ENCODE data around the gene PDZD2.
A peak's percentile ranks its signal among the peaks of the same experiment; 100 is the strongest.

PDZD2 gene

DNA sequence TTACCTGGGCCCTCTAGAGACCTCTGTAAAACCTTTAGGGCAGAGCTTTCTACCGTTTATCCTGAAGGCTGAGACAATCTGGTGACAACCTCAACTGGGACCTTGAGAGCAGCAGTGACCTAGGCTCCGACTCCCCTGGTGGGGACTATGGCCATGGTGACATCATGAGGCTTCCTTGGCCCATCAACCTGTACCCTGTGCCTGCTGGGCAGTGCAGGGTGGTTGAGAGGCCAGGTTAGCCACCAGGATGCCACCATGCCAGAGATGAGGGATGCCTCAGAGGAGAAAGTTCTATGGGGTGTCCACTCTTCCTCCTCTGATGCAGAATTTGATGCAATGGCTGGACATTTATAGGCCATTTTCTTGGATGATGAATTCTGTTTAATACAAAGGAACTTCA lies 194.8 kb downstream of the PDZD2 start:
- no peak for DNase-seq

DNA sequence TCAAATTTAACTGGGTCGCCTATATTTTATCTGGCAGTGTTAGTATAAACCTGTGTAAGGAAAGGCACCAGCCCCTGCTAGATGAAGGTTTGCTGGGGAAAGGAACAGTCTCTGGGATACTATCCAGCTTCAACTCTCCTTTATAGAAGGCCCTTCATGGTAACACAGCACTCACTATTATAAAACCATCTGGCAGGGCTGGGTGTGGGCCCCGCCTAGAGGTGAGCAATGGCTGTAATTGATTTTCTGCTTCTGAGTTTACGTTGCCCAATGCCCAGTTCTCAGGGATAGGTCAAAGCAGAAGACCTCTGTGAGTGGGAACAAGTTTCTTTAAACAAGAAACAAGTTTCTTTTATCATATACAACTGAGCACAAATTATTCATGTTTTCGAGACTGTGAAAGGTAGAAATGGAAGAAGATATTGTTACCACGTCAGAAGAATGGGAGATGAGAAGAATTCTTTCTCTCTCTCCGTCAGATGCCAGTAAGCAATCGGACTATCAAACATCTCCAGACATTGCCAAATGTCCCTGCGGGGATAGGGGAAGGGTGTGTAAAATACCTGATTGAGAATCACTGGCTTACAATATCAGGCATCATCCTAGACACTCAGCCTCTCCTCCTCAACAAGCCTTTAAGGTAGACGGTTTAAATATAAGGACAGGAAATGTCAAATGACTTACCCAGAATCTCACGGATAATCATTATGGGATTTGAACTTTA lies 205.9 kb downstream of the PDZD2 start:
- DNase-seq, result no peak

DNA sequence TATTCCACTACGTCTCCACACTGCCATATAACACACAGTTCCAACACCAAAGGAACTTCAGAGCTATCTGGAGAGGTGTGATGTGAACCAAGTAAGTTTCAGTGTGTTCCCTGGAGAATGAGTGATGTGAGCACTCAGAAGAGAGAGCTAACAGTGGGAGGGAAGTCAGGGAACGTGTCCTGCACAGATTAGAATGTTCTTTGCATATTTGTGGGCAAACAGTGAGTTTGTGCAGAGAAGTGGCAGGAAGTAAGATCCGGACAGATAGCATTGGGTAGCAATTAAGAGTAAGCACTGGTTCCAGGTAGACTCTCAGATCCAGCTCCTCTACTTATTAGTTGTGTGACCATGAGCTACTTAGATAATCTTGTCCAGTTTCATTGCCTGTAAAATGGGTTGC lies 206.4 kb downstream of the PDZD2 start:
- peak; percentile 28 for DNase-seq

DNA sequence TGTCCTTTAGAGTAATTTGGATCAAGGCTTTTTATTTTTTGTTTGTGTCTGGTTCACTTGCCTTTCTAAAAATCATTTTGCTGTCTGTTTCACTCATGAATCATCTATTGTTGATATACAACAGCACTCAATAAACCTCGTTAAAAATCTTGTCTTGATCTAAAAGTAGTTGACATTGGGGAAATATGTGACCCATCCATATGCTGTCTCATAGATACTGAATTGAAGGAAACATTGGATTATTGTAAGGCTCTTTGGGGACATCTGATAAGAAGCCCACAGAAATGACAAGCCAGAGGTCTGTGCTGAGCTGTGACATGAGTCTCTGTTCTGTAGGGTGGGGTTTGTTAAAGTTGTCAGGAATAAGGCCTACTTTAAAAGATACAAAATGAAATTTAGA lies 208.0 kb downstream of the PDZD2 start:
- no peak for DNase-seq

DNA sequence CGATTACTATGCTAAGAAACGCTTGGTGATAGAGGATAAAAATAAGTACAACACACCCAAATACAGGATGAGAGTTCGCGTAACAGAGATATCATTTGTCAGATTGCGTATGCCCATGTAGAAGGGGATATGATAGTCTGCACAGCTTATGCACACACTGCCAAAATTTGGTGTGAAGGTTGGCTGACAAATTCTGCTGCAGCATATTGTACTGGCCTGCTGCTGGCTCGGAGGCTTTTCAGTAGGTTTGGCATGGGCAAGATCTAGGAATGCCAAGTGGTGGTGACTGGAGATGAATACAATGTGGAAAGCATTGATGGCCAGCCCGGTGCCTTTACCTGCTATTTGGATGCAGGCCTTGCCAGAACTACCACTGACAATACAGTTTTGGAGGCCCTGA lies 208.4 kb downstream of the PDZD2 start:
- DNase-seq, result no peak

DNA sequence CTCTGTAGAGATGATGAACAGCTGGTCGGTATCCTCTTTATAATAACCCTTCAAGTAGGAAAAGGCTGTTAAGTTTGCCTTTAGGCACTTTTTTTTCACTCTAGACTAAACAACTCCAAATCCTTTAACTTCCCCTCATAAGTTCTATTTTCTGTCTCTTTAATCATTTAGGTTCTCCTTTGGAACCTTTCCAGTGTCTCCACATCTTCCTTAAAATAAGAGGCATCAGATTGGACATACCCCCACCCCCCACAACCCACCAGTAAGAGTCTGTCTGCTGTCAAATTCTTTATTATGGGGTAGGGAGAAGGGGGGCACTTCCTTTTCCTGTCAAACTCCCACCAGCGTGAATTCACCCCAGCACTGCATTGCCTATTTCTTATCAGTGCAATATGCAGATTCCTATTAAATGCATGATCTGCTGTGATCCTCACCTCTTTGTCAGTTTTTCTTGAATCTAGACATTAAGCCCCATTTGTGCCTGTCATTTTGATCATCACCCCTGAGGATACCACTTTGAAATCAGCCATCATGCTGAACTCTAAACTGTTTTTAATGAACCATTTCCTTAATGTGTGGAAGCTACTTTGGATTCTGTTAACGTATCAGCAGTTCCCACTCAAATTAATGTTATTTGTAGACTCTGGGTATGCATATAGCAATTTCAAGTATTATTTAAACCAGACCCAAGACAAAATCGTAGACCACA lies 212.2 kb downstream of the PDZD2 start:
- DNase-seq, result no peak

DNA sequence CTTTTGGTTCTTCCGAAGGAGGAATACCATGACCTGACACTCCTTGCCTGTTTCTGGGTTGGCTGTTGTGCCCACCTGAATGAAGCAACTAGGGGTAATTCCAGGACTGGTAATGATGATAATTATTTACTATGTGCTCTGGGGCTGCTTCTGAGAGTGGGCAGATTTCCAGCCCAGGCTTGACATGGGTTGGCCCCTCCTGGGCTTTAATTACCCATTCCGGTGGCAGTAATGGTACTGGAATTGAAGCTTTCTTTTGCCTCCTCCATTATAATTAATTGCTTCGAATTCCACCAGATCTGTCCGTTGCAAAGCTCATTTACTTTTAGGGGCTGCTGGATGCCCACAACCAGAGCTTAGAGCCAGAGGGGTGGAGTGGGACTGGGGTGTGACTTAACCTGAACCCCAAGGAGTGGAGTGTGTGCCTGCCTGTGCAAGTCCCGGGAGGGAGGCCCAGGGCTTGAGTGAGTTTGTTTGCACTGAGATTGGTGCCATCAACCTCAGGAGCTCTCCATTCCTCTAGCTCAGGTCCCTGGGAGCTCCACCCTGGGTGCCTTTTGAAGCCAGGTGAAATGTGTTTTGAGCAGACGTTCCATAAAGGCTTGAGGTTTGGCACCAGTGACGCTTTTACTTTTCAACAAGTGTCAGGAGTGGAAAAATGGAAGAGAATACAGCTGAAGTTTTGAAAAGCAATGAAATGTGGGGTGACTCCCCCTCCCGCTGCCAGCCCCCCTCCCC lies 214.6 kb downstream of the PDZD2 start:
- DNase-seq, result no peak

DNA sequence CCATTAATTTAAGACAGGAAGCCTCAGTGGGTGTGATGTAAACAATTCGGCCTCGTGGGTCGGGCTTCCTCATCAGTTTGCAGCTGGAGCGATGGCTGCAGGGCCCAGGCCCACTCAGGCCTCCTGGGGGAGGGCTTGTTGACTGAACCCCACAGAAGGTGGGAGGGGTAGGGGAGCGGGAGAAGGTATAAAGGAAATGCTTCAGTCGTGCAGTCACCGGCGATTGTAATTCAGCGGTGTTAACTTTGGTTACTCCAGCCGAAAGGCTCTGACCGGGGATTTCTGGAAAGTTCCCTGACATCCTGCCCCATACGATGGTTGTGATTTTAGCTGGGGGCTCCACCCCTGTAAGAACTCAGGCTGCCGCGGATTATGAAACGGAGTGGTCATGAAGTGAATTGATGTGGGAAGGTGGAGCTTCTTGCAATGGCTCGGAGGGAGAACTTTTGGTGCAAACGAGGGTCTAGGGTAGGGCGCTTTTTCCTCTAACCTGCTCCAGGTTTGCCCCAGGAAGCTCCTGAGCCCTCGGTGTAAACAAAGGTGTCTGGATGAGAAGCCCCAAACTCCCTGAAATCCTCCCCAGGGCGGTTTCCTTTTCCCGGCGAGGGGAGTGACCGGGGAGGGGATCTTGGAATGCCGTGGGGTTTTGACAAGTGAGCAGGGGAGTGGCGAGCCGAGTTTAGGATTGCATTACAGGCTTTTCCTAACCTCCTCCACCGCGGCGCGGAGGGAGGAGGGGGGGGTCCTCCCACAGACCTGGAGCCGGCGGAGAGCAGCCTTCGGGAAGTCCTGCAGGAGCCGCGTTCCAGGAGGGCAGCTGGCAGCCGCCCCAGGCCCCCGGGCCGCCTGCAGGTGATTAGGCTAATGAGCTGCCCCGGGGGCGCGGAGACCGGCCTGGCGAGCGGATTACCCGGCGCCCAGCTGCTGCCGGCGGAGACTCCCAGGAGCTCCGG lies 215.5 kb downstream of the PDZD2 start:
- DNase-seq, result peak; percentile 43

DNA sequence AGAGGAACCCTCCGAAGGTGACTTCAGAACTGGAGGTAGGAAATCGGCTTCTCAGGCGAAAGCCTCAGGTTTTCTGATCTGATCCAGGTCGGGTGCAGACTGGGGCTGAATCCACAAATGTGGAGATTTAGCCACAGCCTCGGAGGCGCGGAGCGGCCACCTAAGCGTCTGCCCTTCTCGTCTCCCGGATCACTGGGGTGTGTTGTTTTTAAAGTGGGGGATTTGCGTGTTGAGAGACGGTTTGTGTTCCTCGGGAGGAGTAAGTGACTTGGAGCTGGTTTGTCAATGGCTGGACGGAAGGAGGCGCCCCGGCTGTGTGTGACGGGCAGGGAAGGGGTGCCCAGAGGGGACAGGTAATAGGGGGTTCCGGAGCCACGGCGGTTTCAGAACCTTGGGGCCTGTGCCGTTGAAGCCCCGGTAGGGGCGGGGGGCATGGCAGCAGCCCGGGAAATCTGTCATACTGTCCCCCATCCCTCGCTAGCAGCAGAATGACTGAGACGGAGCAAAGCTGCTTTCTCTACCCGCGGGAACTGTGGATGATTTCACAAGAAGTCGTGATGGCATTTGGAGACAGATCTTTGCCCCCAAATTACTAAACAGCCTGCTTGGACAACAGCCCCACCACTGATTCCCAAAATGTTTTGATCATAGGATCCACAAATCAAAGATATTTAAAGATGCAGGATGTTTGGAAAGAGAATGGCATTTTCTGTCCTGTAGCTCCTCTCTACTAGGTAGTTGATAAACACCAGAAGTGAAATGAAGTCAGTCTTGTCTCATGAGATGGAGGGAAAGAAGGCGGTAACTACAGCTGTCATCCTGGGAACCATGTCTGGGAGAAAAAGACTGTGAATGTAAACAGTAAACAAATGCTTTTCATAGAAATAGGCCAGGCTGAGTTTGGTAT lies 216.5 kb downstream of the PDZD2 start:
- DNase-seq, result peak; percentile 11

DNA sequence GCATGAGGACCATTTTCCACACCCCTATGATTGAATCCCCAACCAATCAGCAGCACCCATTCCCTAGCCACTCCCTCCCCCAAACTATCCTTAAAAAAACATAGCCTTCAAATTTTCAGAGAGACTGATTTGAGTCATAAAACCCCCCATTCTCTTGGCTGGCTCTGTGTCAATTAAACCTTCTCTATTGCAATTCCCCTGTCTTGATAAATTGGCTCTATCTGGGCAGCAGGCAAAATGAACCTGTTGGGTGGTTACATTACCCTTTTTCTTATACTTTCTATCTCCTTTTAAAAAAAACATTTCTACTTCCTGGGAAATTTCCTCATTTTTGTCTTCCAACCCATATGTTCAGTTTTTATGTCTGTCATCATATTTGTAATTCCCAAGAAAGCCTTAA lies 220.2 kb downstream of the PDZD2 start:
- no peak for DNase-seq

DNA sequence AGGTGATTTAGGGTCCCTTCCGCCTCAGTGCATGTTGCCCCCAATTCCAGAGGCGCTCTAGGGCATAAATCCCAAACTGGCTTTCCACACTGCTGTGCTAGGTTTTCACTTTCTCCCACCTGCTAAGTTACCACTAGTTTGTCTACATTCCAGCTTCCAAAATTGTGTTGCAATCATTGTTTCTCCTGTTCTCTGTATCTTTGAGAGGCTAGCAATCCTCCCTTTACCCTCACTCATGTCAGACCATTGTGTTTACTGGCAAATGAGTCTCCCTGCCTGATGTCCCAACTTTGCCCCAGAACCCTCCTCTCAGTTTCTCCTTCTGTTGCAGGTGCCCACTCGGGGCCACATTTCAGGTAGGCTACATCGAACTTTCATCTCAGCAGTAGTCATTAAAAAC lies 221.3 kb downstream of the PDZD2 start:
- no peak for DNase-seq

DNA sequence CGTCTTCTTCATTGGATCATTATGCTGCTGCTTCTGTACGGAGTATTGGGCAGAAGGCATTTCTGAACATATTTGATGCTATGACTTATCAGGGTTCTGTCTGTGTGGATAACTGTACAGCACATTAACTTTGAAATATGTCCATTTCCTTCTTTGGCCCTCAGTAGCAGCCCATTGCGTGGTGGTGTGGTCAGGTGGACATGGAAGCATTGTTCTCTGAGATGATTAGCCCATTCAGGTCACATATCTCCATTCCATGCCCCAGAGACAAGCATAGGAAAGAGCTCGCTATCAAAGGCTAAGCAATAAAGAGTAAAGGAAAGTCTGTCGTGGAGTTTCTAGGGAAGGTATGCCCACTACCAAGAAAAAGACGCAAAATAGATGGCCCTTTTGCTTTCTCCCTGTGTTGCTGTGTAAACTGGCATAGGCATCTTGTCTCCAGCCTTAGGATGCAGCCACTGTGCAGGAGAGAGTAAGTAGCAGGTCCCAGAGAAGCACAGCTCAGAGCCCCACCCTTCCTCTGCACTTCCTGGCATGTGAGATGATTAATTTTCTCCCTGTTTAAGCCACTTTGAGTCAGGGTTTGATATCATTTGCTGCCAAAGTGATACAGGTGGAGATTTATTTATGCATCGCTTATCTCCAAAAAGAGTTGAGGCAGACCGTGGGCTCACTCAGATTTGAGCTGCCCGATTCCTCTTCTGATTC lies 221.9 kb downstream of the PDZD2 start:
- DNase-seq, result no peak

DNA sequence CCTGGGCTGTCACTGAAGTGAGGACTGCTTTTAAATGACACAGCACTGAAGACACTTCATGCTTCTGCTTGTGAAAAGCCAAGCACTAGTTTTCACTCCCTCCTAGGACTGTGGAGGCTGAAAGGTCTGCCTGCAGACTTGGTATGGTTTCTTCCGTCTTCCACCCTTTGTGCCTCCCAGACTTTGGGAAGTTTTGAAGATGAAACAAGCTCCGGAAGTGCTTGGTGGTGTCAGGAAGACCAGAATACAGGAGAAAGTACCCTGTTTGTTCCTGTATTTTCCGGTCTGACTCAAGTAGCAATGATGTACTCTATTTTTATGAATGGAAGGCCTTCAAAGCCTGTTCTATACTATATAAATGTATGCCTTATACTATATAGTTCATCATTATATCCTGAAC lies 222.7 kb downstream of the PDZD2 start:
- DNase-seq, result no peak

DNA sequence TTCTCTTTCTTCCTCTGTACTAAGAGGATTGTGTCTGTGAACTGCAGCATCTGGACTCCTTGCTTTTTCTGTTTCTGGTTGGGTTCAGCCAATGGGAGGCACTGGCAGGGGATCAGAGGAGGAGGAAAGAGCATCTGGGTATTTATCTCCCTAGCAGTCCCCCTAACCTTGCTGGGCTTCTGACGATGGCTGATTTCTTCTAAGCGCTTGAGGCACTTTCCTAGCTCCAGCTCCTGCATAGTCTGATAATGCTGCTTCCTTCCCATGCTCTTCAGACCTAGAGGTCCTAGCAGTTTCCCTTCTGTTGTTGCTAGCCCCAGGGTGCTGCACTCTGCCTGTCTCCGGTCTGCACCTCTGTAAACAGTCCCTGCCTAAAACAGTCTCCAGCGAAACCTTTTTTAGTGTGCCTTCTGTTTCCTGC lies 225.1 kb downstream of the PDZD2 start:
- no peak for DNase-seq

DNA sequence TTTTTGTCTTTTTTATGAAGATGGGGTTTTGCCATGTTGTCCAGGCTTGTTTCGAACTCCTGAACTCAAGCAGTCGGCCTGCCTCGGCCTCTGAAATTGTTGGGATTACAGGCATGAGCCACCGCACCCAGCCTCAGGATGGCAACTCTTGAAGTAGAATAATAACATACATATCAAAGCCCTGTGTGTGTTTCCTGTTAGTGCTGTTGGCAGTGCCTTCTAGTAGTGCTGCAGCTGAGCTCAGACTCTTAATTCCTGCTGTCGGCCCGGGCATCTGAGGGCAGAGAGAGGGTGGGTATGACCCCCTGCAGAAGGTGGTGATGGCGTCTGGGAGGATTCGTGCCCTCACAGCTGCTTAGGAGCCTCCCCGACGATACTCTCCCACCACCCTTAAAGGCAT lies 227.2 kb downstream of the PDZD2 start:
- no peak for DNase-seq

DNA sequence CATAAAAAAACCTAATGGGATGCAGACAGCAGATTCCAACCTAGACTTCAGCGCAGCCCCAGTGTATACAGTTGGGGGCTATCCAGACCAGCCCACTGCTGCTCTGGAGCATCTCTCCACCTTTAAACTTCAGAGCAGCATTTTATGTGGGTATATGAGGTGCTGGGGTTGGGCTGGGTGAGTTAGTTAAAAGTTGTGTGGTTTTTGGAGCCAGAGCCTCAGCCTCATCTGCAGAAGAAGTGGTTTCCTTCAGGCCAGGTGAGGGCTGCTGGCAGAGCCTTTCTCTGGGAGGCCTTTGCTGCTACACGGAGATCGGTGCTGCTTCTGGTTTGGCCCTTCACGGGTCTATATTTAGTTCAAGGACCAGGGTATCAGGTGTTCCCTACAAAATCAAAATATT lies 228.3 kb downstream of the PDZD2 start:
- DNase-seq, result no peak

DNA sequence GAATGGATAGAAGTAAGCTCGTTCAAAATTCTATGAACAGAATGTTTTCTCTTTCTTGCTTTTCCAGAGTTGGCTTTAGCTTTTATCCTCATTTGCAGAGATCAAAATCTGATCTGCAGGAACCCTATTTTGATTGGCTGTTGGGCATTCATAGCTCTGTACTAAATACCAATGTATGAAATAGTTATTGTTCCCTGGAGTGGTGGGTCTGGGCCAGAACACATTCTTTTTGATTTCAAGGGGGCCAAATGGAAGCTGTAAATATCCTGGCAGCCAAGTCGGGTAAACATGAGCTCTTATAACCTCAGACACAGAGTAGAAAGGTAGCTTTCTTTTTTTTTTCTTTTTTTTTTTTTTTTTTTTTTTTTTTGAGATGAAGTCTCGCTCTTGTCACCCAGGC lies 241.5 kb downstream of the PDZD2 start:
- no peak for DNase-seq

DNA sequence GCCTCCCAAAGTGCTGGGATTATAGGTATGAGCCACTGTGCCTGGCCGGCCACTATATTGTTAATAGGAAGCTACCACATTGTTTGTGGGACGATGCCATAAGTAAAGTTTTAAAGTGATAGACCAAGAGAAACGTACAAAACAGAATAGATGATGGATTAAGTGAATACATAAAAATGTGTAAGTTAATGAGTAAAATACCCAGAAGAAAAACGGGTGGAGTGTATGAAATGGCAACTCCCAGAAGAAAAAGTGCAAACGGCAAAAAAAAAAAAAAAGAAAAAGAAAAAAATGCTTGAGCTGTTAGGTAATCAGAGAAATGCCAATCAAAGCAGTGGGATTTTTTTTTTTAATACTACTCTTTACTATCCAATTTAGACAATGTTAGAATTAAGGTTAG lies 246.0 kb downstream of the PDZD2 start:
- no peak for DNase-seq

DNA sequence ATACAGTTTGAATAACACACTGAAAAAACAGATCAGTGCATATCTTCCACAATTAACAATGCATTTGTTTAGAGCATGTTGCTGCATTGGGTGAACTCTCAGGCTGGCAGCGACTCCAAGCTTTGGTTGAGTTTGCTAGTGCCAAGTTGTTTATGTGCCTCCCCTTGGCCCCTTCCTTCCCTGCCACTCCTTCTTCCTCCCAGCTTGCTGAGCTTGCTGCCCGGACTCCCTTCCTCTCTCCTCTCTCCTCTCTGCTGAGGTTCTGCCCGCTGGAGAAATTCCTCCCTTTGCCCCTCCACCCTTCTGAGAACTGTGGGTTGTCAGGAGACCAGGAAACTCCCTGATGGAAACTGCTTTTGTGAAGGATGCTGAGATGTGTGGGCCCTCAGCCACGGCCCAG lies 247.3 kb downstream of the PDZD2 start:
- DNase-seq, result no peak

DNA sequence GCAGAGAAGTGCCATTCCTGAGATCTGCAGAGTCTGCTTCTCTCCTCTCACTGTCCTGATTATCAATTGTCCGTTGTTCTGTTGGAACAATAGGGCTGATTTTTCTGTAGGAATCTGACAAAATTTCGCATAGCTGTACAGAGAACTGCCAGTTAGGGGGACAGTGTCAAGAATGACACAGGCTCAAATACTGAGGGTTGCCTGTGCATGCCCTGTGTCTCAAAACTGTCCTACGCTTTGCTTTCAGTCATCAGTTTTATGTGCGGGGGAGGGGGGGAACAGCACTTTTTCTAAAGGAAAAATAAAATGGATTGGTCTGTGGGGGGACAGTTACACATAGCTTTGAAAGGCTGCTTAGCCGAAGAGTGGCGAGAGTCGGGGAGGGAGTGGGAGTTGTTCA lies 248.6 kb downstream of the PDZD2 start:
- no peak for DNase-seq

DNA sequence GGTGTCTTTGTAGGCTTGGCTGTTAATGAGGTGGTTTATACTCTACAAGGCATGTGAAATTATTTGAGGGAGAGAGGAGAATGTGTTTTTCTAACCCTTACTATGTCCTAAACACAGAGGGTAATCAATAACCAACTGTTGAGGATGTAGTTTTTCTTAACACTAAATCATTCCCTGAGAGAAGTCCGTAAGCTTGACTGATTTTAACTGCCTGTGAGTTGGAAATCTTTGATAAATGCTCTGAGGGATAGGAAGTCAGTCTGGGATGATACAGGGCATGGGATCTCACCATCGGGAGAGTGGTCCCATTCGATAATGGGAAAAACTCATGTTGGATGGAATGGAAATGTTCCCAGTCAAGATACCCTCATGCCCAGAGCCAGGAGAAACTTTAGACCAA lies 249.6 kb downstream of the PDZD2 start:
- no peak for DNase-seq

All from fibroblast of skin of right quadriceps (primary cell).